A673 (cell line): ENCODE data around the gene OGFOD2. TPM values are rescaled to one million over a fixed set of nuclear protein-coding genes. Genes with fewer than 3 reads are reported as not detected.

Experiments
- BruUV-seq: library from RNA; stranded (reverse); fragments of 400-500 nt; replicated peaks from 2 replicates; lab custom pipeline; 2021; lab: Mats Ljungman, UMichigan
- CTCF ChIA-PET: fragments of 300-600 bp; sonication (Branson Sonifier 250); formaldehyde crosslinking; loops from one replicate; lab custom pipeline; 2022; ENCODE audit warnings: antibody characterized with exemption; lab: Charles Lee
- POLR2A ChIA-PET: fragments of 300-600 bp; sonication (Branson Sonifier 250); formaldehyde crosslinking; loops from one replicate; lab custom pipeline; 2022; ENCODE audit warnings: antibody characterized with exemption; ENCODE audit not compliant: low non-redundant PET; lab: Charles Lee
- DNase-seq: peaks from one replicate; pipeline ENCODE4 v3.0.0-alpha.2; 2015; ENCODE audit warnings: low spot score
- H3K27ac ChIP-seq: fragments of 200-600 bp; sonication (generic); 2 replicates; pipeline ENCODE4 v1.5.1; 2016; ENCODE audit warnings: mixed run types, low read depth, mild to moderate bottlenecking, mixed read lengths, antibody characterized with exemption, low read length; ENCODE audit not compliant: poor library complexity, severe bottlenecking
- H3K27me3 ChIP-seq: fragments of 200-600 bp; sonication (generic); replicated peaks from 2 replicates; pipeline ENCODE4 v1.6.1; 2017; ENCODE audit warnings: mixed run types, low read depth, mild to moderate bottlenecking, mixed read lengths, antibody characterized with exemption, low read length; ENCODE audit not compliant: insufficient read depth, poor library complexity
- H3K36me3 ChIP-seq: fragments of 200-600 bp; sonication (generic); 2 replicates; pipeline ENCODE4 v1.6.1; 2016; ENCODE audit warnings: mixed run types, mild to moderate bottlenecking, mixed read lengths, antibody characterized with exemption, low read length; ENCODE audit not compliant: insufficient read depth, poor library complexity, severe bottlenecking
- H3K4me1 ChIP-seq: fragments of 200-600 bp; sonication (generic); 2 replicates; pipeline ENCODE4 v1.6.1; 2017; ENCODE audit warnings: mixed run types, mild to moderate bottlenecking, mixed read lengths, antibody characterized with exemption, low read length; ENCODE audit not compliant: insufficient read depth, poor library complexity, severe bottlenecking
- H3K4me3 ChIP-seq: fragments of 200-600 bp; sonication (generic); 2 replicates; pipeline ENCODE4 v1.5.1; 2016; ENCODE audit warnings: low read depth, mixed run types, mild to moderate bottlenecking, mixed read lengths, low read length; ENCODE audit not compliant: poor library complexity, severe bottlenecking
- H3K9me3 ChIP-seq: fragments of 200-600 bp; sonication (generic); 2 replicates; pipeline ENCODE4 v1.6.1; 2016; ENCODE audit warnings: mixed run types, low read depth, mild to moderate bottlenecking, mixed read lengths, antibody characterized with exemption, low read length; ENCODE audit not compliant: poor library complexity, severe bottlenecking
- EZH2 ChIP-seq: fragments of 200-600 bp; sonication (generic); IDR thresholded peaks from 2 replicates; pipeline ENCODE4 v1.6.1; 2017; ENCODE audit warnings: borderline replicate concordance, low read depth, mild to moderate bottlenecking, mixed read lengths, antibody characterized with exemption, low read length; ENCODE audit not compliant: poor library complexity, severe bottlenecking
- intact Hi-C: fragments of 100-400 bp; cut with micrococcal nuclease; formaldehyde crosslinking; loops from one replicate; pipeline ENCODE4 v1.10.0; 2022; ENCODE audit not compliant: unreplicated experiment
- total RNA-seq: library from RNA; stranded (reverse); gene quantifications from 2 replicates; pipeline ENCODE4 v1.2.3, GENCODE V29; 2021
- TF ChIP-seq, protein P1 (sequence below): fragments of 300-800, 200-600 bp; sonication (generic); conservative IDR thresholded peaks from 2 replicates; pipeline ENCODE4 v1.5.1; 2017; ENCODE audit warnings: low read depth, mild to moderate bottlenecking, antibody characterized with exemption, low read length, moderate library complexity, mixed read lengths

OGFOD2 gene
- total RNA-seq, 1 experiment from 2014 or later = 18.2 TPM

DNA sequence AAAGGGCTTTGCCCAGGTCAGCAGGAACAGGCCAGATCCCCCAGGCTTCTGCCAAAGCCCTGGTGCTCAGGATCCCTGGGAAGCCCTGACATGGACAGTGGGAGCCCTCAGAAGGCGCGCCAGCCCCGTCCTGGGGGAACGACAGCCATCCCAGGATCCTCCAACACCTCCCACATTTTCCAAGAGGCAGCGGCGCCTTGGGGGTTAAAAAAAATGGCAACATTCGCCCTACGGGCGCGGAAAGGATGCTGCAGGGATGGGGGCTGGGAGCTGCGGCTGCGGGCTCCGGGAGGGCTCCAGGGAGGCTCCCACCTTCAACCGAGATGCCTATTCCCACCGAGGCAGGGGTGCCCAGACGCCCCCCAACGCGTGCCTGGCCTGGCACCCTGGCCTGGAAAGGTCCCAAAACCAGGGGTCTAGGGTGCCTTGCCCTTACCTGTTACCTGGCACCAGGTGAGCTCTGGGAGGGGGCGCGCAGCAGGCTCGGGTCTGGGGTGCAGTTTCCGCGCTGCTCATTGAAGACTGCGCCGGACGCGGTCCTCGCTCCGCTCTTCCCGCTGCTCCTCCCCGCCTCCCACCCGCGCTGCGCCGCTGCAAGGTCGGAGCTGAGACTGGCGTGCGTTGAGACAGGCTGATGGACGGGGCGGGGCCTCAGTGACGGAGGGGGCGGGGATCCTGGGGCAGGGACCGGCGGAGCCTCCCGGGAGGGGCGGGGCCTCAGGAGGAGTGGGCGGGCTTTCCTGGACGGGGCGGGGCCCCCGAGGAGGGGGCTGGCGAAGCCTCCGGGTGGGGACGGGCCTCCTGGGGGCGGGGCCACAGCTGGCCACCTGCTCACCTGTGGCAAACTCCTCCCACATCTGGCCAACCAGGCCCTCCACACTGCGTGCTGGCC, 8.9 kb upstream of the OGFOD2 start, which contains the start of gene ABCB9:
TSS of gene ABCB9 (minus strand) at position 613 of the 892 bp plus-strand sequence. CDS start 6,228 bp downstream, outside the sequence.
- no peaks in the 10 kb centered on the region for H3K27me3 ChIP-seq
- peak within 1 kb of the TSS; percentile 51 for H3K27ac ChIP-seq
- H3K4me1 ChIP-seq = peaks cover 12% of the 10 kb centered on the region
- intact Hi-C loops = loop anchor here (5.0 kb wide), 1 partner anchor 266 kb away; the partner anchor contains the start of genes MPHOSPH9 and MTRFR
- H3K9me3 ChIP-seq = no peaks in the 10 kb centered on the region
- POLR2A ChIA-PET = interaction anchor here (0.6 kb wide), 1 partner anchor 1155 kb away, joined by 4 read pairs; no protein-coding TSS in a partner anchor
- CTCF ChIA-PET = interaction anchor here (0.6 kb wide), 1 partner anchor 130 kb away, joined by 7 read pairs; no protein-coding TSS in a partner anchor
- no peaks in the 10 kb centered on the region for H3K36me3 ChIP-seq
- H3K4me3 ChIP-seq = peak within 1 kb of the TSS; percentile 58
- peak; percentile 97 for DNase-seq
- BruUV-seq = TSS peak; percentile 32
- TF ChIP-seq, protein P1, sequence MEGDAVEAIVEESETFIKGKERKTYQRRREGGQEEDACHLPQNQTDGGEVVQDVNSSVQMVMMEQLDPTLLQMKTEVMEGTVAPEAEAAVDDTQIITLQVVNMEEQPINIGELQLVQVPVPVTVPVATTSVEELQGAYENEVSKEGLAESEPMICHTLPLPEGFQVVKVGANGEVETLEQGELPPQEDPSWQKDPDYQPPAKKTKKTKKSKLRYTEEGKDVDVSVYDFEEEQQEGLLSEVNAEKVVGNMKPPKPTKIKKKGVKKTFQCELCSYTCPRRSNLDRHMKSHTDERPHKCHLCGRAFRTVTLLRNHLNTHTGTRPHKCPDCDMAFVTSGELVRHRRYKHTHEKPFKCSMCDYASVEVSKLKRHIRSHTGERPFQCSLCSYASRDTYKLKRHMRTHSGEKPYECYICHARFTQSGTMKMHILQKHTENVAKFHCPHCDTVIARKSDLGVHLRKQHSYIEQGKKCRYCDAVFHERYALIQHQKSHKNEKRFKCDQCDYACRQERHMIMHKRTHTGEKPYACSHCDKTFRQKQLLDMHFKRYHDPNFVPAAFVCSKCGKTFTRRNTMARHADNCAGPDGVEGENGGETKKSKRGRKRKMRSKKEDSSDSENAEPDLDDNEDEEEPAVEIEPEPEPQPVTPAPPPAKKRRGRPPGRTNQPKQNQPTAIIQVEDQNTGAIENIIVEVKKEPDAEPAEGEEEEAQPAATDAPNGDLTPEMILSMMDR = no peak
- no peak for TF ChIP-seq EZH2

DNA sequence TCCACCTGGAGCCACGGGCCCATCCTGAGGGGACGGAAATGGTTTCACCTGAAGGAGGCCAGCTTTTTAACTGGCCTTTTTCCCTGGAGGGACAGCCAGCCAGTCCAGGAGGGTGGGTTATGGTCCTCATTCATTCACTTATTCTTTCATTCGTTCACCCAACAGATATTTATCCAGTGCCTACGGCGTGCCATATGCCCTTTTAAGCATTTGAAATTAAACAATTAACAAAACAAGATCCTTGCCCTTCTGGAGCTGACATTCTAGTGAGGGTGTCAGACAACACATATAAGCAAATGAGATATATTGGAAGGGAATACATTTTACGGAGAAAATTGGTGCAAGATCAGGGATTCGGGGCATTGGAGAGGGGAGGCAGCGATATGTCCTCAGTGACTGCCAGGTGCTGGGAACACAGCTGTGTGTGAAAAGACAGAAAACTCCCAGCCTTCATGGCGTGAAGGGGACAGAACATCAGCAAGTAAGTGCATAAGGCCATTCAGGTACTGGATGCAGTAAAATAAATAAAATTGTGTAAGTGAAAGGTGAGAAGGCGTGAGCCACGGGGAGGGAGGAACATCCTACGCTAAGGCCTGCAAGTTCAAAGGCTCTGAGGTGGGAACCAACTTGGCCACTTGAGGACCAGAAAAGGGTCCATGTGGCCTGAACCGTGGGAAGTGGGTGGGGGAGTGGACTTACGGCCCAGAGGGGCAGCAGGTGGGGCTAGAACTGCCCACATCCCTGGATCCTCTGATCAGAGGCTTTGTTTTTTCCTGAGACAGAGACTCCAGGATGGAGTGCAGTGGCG, 8.1 kb upstream of the OGFOD2 start:
- BruUV-seq = no TSS peak
- ChIA-PET POLR2A (interaction anchor here (0.6 to 0.7 kb wide), 2 partner anchors 164 to 1156 kb away, joined by 4 to 6 read pairs; no protein-coding TSS in a partner anchor), CTCF (interaction anchor here (0.5 kb wide), 1 partner anchor 568 kb away, joined by 4 read pairs; no protein-coding TSS in a partner anchor)
- no peaks in the 10 kb centered on the region for H3K27me3 ChIP-seq
- peaks cover 12% of the 10 kb centered on the region for H3K4me1 ChIP-seq
- no peak overlapping the region for H3K27ac ChIP-seq
- no peaks in the 10 kb centered on the region for H3K9me3 ChIP-seq
- TF ChIP-seq, protein P1 = no peak
- TF ChIP-seq EZH2 = no peak
- no peak overlapping the region for H3K4me3 ChIP-seq
- intact Hi-C loops = loop anchor here (5.0 kb wide), 1 partner anchor 265 kb away; the partner anchor contains the start of genes MPHOSPH9 and MTRFR
- H3K36me3 ChIP-seq = no peaks in the 10 kb centered on the region
- no peak for DNase-seq

DNA sequence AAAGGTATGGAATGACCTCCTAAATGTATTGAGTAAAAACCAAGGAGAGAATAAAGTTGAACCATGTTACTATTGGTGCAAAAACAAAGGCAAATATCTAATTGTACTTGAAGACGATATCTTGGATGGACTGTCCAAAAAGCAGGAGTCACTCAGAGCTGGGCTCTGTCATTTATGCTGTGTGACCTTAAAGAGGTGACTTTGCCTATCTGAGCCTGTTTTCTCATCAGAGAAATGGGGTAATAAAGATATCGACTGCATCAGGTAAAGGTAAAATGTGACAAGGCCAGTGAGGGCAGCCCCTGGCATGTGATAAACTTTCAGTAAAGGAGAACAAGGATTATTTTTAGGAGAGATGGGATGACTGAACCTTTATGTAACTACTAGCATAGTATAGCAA, 6.9 kb upstream of the OGFOD2 start:
- no peaks in the 10 kb centered on the region for H3K27me3 ChIP-seq
- ChIA-PET CTCF (interaction anchor here (0.7 kb wide), 1 partner anchor 172 kb away, joined by 6 read pairs; no protein-coding TSS in a partner anchor), POLR2A (interaction anchor here (0.7 kb wide), 2 partner anchors 165 to 1698 kb away, joined by 6 read pairs; no protein-coding TSS in a partner anchor)
- H3K36me3 ChIP-seq = no peaks in the 10 kb centered on the region
- intact Hi-C loops = loop anchor here (5.0 kb wide), 1 partner anchor 264 kb away; the partner anchor contains the start of genes MPHOSPH9 and MTRFR
- no peak for DNase-seq
- no peaks in the 10 kb centered on the region for H3K9me3 ChIP-seq
- TF ChIP-seq EZH2 = no peak
- TF ChIP-seq, protein P1 = no peak
- no peak overlapping the region for H3K27ac ChIP-seq
- H3K4me3 ChIP-seq = no peak overlapping the region
- peaks cover 12% of the 10 kb centered on the region for H3K4me1 ChIP-seq
- BruUV-seq = no TSS peak
